Loucy (cell line): ENCODE data around the gene INHBC.

Experiments
- H2AFZ ChIP-seq: fragments of 200-600 bp; sonication (generic); 2 replicates; pipeline ENCODE4 v1.6.0; 2016; ENCODE audit warnings: antibody characterized with exemption, mild to moderate bottlenecking, low read length, moderate library complexity
- H3F3A ChIP-seq: fragments of 200-600 bp; 2 replicates; pipeline ENCODE4 v1.6.0; 2016; ENCODE audit warnings: antibody characterized with exemption, low read depth, mild to moderate bottlenecking
- H3K27me3 ChIP-seq: fragments of 200-600 bp; sonication (generic); 2 replicates; pipeline ENCODE4 v1.6.1; 2014; ENCODE audit warnings: low read length, mild to moderate bottlenecking; ENCODE audit not compliant: insufficient read depth, poor library complexity, severe bottlenecking
- H3K36me3 ChIP-seq: fragments of 200-600 bp; sonication (generic); 2 replicates; pipeline ENCODE4 v1.6.1; 2016; ENCODE audit warnings: low read length; ENCODE audit not compliant: insufficient read depth
- H3K4me1 ChIP-seq: fragments of 200-600 bp; sonication (generic); 2 replicates; pipeline ENCODE4 v1.5.1; 2014; ENCODE audit warnings: low read length, mild to moderate bottlenecking; ENCODE audit not compliant: insufficient read depth, poor library complexity, severe bottlenecking
- H3K4me2 ChIP-seq: fragments of 200-600 bp; sonication (generic); 2 replicates; pipeline ENCODE4 v1.6.0; 2014; ENCODE audit warnings: antibody characterized with exemption, low read length, low read depth, mild to moderate bottlenecking; ENCODE audit not compliant: poor library complexity, severe bottlenecking
- H3K4me3 ChIP-seq: fragments of 200-600 bp; sonication (generic); 2 replicates; pipeline ENCODE4 v1.5.1; 2014; ENCODE audit warnings: low read length, mild to moderate bottlenecking, mixed read lengths; ENCODE audit not compliant: poor library complexity, severe bottlenecking
- H3K79me2 ChIP-seq: fragments of 200-600 bp; sonication (generic); 2 replicates; pipeline ENCODE4 v1.6.1; 2014; ENCODE audit warnings: low read length; ENCODE audit not compliant: insufficient read depth
- H3K9ac ChIP-seq: fragments of 200-600 bp; sonication (generic); 2 replicates; pipeline ENCODE4 v1.6.0; 2014; ENCODE audit warnings: mild to moderate bottlenecking, low read depth, low read length, moderate library complexity; ENCODE audit not compliant: poor library complexity, severe bottlenecking
- H3K9me2 ChIP-seq: fragments of 200-600 bp; sonication (generic); replicated peaks from 2 replicates; pipeline ENCODE4 v1.6.1; 2016; ENCODE audit warnings: low read depth, low read length, mixed read lengths
- H3K9me3 ChIP-seq: fragments of 200-600 bp; sonication (generic); 2 replicates; pipeline ENCODE4 v1.6.1; 2014; ENCODE audit warnings: mild to moderate bottlenecking, antibody characterized with exemption, low read length, low read depth; ENCODE audit not compliant: insufficient read depth
- H4K20me1 ChIP-seq: fragments of 200-600 bp; sonication (generic); 2 replicates; pipeline ENCODE4 v1.6.0; 2014; ENCODE audit warnings: antibody characterized with exemption, low read length, mild to moderate bottlenecking; ENCODE audit not compliant: insufficient read depth, poor library complexity, severe bottlenecking
- CTCF ChIP-seq: fragments of 200-600 bp; sonication (generic); conservative IDR thresholded peaks from 2 replicates; pipeline ENCODE4 v1.5.1; 2014; ENCODE audit warnings: mild to moderate bottlenecking, antibody characterized with exemption, low read length
- EZH2phosphoT487 ChIP-seq: fragments of 200-600 bp; IDR thresholded peaks from 2 replicates; pipeline ENCODE4 v1.6.1; 2018; ENCODE audit warnings: antibody characterized with exemption, mild to moderate bottlenecking, moderate library complexity, borderline replicate concordance

The INHBC gene

GRCh38 chr12:57471661-57472060 is 37.1 kb downstream of the INHBC start:
- Histone ChIP-seq H4K20me1 (peaks cover 3% of the 10 kb centered on the region), H3K36me3 (peaks cover 7% of the 10 kb centered on the region; the same call in 1 of the 2 replicates), H3K9me2 (no peaks in the 10 kb centered on the region), H3K4me2 (no peak overlapping the region), H3K4me1 (peaks cover 18% of the 10 kb centered on the region), H3K27me3 (no peaks in the 10 kb centered on the region), H2AFZ (no peak overlapping the region), H3K9me3 (no peaks in the 10 kb centered on the region), H3K4me3 (no peak overlapping the region), H3F3A (no peaks in the 10 kb centered on the region), H3K9ac (no peak overlapping the region), H3K79me2 (peaks cover 30% of the 10 kb centered on the region)
- TF ChIP-seq EZH2phosphoT487: no peak
- no peak for TF ChIP-seq CTCF

GRCh38 chr12:57472391-57472790 is 37.8 kb downstream of the INHBC start:
- no peak for TF ChIP-seq CTCF
- no peak for TF ChIP-seq EZH2phosphoT487
- H3K36me3 ChIP-seq: peaks cover 7% of the 10 kb centered on the region; the same call in 1 of the 2 replicates
- H3K4me2 ChIP-seq: no peak overlapping the region
- no peaks in the 10 kb centered on the region for H3K9me3 ChIP-seq
- no peak overlapping the region for H3K9ac ChIP-seq
- no peaks in the 10 kb centered on the region for H3K9me2 ChIP-seq
- peaks cover 26% of the 10 kb centered on the region for H3K4me1 ChIP-seq
- no peaks in the 10 kb centered on the region for H3K27me3 ChIP-seq
- no peak overlapping the region for H3K4me3 ChIP-seq
- H3K79me2 ChIP-seq: peaks cover 37% of the 10 kb centered on the region
- H3F3A ChIP-seq: no peaks in the 10 kb centered on the region
- peaks cover 3% of the 10 kb centered on the region for H4K20me1 ChIP-seq
- no peak overlapping the region for H2AFZ ChIP-seq

GRCh38 chr12:57473392-57473791 is 38.8 kb downstream of the INHBC start:
- Histone ChIP-seq H3K9me3 (no peaks in the 10 kb centered on the region), H3K9ac (no peak overlapping the region), H3K4me1 (peaks cover 31% of the 10 kb centered on the region), H3K9me2 (no peaks in the 10 kb centered on the region), H2AFZ (no peak overlapping the region), H4K20me1 (peaks cover 3% of the 10 kb centered on the region), H3K36me3 (peaks cover 7% of the 10 kb centered on the region; the same call in 1 of the 2 replicates), H3F3A (no peaks in the 10 kb centered on the region), H3K4me2 (peak overlapping the region; percentile 36), H3K27me3 (no peaks in the 10 kb centered on the region), H3K79me2 (peaks cover 47% of the 10 kb centered on the region), H3K4me3 (no peak overlapping the region)
- TF ChIP-seq CTCF (no peak), EZH2phosphoT487 (no peak)
